ENCODE data around the gene INPP5D.
"Not testable (repeated sequence)": the region's sequence is repeated elsewhere in the genome, so short reads cannot be mapped to it uniquely, and the experiment has no call there.

The INPP5D gene

DNA sequence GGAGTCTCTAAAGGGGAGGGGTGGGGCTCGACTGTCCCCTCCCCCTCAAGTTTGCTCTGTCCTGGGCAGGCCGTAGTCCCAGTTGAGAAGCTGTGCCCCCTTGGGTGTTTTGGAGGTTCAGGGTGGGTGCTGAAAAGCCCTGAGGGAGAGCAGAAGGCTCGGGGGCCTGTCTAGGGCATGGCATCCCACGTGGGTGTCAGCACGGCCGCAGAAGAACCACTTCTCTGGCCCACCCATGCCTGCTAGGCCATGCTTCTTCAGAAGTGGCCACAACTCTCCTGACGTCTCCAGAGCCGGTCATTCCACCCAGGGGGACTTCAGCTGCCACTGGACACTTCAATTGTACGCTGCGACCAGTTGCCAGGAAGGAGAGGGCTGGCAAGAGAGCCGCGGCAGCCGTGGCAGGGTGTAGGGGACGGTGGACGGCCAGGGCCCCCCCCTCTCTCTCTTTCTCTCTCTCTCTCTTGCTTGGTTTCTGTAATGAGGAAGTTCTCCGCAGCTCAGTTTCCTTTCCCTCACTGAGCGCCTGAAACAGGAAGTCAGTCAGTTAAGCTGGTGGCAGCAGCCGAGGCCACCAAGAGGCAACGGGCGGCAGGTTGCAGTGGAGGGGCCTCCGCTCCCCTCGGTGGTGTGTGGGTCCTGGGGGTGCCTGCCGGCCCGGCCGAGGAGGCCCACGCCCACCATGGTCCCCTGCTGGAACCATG, at the start of gene INPP5D:
INPP5D (plus strand) TSS at position 546 of the 704 bp plus-strand sequence; CDS start at position 683, 137 bp downstream.
- Histone ChIP-seq H3K4me3 (peak within 1 kb of the TSS; percentile 33 to 63 (median 47)), H3K27ac (peak within 1 kb of the TSS; percentile 20 to 98 (median 85))

DNA sequence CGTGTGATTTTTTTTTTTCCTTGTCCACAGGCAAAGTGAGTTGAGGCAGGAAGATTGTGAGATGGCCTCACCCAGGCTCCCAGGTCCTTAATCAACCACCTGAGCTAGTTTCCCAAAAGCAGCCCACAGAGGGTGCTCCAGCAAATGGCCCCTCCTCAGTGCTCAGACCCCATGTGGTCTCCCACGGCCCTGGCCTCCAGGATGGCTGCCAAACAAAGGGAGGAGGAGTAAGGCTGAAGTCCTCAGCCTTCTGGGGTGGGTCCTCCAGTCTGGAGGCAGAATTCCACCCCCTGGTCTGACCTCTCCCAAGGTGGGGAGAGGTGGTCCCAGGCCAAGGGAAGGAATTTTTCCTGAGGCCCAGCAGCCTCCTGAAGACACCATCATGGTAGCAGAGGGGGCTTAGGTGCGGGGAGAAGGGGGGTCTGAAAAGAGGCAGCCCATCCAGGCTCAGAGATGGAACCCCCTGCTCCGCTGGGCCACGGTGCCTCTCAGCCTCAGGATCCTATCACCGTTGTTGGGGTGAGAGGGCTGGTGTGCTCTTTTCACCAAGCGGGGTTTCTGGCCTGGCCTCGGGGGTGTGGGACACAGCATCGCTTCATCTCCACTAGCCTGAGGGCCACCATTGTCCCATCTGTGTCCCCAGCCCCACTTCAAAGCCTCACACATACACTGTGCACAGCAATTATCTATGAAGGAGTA, 49.4 kb upstream of the INPP5D start:
- no peak overlapping the region for H3K4me3 ChIP-seq

DNA sequence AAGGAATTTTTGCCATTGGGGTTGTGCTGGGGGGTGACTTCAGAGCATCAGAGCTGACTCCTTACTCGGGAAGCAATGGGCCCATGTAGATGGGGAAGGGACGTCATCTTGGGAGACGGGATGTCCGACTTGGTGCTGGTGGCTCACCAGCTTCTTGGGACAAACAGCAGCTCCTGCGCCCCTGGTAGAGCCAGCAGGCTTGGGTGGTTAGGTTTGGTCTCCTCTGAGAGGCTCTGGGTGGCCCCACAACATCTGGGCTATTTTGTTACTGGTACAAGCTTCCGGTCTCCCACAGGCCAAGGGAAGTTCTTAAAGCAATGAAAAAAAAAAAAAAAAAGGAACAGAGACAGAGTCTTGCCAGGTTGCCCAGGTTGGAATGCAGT, 48.9 kb upstream of the INPP5D start:
- H3K27ac ChIP-seq: no peak overlapping the region
- no peak overlapping the region for H3K4me3 ChIP-seq

More for the DNA sequence above, 49.4 kb upstream of the INPP5D start:
- no peak overlapping the region for H3K27ac ChIP-seq

DNA sequence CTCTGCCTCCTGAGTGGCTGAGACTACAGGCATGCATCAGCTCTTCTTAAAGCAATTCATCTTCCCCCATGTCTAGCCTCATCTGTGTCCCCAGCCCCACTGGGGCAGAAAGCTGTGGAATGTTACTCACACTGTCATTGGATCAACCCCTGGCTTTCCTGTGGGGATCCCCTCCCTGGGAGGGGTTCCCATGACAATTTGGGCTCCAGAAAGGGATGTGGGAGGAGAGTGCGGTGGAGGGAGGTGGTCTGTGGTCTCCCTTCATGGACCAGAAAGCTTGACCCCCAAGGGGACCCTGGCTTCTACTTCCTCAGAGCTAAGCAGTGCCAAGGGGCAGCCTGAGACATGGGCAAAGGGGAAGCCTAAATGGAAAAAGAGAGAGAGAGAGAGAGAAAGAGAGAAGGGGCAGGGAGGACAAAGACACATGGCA, 48.4 kb upstream of the INPP5D start:
- no peak overlapping the region for H3K27ac ChIP-seq
- no peak overlapping the region for H3K4me3 ChIP-seq

DNA sequence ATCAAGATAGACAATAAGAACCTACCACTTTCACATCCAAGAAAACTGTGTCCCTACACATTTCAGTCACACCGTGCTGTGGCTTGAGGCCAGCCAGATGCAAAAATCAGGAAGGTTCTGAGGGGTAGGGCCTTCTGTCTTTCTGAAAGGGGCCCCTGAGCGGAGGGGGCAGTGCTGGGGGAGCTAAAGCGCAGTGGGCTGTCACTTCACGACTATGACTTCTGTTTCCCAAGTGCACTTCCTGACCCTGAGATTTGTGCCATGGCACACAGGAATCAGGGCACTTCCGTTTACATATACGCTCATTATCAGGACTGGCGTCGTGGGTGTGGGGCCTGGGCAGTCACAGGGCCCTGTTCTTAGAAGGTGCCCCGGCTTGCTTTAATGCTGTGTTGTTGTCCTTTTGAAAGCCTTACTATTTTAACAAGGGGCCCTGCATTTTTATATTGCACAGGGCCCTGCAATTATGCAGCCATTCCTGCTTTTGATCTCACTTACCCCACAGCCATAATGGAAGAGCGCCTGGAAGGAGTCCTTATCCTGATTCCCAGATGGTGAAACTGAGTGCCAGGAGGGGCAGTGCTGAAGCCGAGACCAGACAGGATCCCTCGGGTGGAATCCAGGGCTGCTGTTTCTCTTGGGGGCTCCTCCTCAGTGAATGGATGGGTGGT, 47.7 kb upstream of the INPP5D start:
- no peak overlapping the region for H3K4me3 ChIP-seq
- H3K27ac ChIP-seq: no peak overlapping the region

DNA sequence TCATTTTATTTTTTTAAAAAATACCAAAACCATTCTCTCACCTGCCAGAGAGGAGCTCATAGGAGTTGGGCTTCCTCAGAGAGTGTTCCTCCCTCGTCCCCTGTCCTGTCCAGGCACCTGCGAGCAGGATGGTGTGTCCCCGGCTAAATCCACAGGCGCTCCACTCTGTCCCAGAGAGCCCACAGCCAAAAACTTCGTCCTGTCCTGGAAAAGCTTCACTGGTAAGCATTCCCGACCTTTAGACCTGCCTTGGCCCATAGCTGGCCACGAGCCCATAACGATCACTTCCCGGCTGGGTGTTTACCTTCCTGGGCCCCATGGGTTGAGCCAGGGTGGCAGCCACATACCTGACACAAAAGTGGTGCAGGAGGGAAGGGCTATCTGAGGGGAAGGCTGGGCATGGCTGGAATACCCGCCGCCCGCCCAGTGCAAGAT, 47.1 kb upstream of the INPP5D start, which contains the start of gene NGEF:
NGEF (minus strand) TSS at position 230 of the 435 bp plus-strand sequence. CDS start 38,366 bp downstream, outside the sequence.
- no peak within 1 kb of the TSS for H3K4me3 ChIP-seq
- H3K27ac ChIP-seq: no peak within 1 kb of the TSS

DNA sequence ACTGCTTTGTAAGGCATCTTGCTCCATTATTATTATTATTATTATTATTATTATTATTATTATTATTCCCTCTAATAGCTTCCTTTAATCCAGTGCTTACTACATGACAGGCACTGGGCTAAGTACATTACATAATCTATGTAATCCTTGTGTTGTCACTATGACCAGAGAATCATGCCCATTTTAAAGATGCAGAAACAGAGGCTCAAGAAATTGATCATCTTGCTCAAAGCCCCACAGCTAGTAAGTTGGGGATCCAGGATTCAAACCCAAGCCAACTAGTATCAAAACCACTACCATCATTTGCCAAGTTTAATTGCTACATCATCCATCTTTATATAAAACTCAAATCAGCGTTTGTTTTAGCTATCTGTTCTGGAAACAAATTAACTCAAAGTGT, 46.5 kb upstream of the INPP5D start:
- H3K4me3 ChIP-seq: no peak overlapping the region
- no peak overlapping the region for H3K27ac ChIP-seq

DNA sequence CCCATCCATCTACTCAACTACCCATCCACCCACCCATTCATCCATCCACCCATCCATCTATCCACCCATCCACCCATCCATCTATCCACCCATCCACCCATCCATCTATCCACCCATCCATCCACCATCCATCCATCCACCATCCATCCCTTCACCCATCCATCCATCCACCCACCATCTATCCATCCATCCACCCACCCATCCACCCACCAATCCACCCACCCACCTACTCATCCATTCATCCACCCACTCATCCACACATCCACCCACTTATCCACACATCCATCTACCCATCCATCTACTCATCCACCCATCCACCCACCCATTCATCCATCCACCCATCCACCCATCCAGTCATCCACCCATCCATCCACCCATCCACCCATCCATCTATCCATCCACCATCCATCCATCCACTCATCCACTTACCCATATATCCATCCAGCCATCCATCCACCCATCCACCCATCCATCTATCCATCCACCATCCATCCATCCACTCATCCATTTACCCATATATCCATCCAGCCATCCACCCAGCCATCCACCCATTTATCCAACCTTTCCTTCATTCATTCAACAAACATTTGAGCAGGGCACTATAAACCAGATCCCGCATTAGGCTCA, 45.0 kb upstream of the INPP5D start:
- H3K4me3 ChIP-seq: no peak overlapping the region
- H3K27ac ChIP-seq: no peak overlapping the region

DNA sequence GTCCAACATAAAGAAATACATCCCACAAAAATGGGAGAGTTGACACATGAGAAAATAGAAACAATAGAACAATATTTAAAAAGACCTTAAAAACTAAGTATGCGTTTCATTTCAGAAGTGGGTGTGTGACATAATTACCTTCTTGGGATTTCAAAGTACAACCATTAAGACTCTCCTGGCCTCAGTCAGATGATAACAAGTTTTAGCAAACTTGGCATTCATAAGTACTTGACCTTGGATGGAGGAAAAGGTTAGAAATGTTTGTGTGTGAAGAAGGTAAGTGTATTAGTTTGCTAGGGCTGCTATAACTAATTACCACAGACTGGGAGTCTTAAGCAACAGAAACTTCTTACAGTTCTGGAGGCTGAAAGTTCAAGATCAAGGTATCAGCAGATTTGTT, 42.2 kb upstream of the INPP5D start:
- H3K4me3 ChIP-seq: no peak overlapping the region
- no peak overlapping the region for H3K27ac ChIP-seq

DNA sequence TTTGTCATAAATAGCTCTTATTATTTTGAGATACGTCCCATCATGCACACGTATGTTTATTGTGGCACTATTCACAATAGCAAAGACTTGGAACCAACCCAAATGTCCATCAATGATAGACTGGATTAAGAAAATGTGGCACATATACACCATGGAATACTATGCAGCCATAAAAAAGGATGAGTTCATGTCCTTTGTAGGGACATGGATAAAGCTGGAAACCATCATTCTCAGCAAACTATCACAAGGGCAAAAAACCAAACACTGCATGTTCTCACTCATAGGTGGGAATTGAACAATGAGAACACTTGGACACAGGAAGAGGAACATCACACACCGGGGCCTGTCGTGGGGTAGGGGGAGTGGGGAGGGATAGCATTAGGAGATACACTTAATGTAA, 40.5 kb upstream of the INPP5D start:
- not testable (repeated sequence) for H3K4me3 ChIP-seq, H3K27ac ChIP-seq

DNA sequence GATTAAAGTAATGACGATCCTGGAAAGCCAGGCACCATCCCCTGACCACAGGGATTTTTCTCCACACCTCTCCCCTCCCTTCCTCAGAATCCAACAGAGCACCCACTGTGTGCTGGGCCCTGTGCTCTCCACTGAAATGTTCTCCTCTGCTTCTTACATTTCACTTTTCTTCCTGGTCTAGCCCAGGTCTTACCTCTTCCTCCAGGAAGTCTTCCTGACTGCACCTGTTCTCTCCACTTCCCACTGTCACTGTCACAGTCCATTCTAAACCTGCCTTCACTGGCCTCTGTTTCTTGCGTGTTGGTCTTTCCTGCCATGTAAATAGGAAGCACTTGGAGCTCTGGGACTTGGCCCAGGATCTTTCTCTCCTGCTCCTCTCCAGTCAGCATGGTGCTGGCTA, 39.7 kb upstream of the INPP5D start:
- Histone ChIP-seq H3K4me3 (no peak overlapping the region), H3K27ac (no peak overlapping the region)

DNA sequence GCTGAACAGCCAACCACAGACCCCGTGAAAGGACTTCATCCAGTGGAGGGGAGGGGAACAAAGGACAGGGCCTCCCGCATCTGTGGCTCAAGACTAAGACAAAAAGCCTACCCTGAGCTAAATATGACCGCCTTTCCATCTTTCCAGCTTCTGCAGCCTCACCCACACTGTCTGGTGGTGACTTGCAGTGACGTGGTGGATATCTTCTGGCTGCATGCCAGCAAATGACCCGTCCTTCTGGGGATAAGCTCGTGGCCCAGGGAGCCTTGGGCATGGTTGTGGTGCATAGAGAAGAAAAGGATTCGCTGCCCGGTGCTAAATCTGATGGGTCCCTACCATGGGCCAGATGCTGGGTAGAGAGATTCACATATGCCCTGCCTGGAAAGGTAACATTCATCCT, 38.4 kb upstream of the INPP5D start:
- H3K27ac ChIP-seq: no peak overlapping the region

DNA sequence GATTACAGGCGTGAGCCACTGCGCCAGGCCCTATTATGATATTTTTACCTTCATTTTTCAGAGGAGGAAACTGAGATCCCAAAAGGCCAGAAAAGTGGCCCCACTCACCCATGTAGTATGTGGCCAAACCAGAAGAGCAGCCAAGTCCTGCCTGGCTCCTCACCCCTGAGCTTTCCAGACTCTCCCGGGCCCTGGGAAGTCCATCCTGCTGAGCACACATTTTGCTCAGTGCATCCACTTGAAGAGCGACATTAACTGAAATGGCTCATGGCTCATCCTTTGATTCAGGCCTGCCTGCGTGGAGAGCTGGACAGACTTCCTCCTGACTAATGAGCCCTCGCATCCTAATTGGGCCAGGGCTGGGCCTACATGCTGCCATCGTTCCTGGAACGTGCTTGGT, 37.6 kb upstream of the INPP5D start:
- Histone ChIP-seq H3K4me3 (no peak overlapping the region), H3K27ac (no peak overlapping the region)

More for the DNA sequence above, 38.4 kb upstream of the INPP5D start:
- H3K4me3 ChIP-seq: no peak overlapping the region

DNA sequence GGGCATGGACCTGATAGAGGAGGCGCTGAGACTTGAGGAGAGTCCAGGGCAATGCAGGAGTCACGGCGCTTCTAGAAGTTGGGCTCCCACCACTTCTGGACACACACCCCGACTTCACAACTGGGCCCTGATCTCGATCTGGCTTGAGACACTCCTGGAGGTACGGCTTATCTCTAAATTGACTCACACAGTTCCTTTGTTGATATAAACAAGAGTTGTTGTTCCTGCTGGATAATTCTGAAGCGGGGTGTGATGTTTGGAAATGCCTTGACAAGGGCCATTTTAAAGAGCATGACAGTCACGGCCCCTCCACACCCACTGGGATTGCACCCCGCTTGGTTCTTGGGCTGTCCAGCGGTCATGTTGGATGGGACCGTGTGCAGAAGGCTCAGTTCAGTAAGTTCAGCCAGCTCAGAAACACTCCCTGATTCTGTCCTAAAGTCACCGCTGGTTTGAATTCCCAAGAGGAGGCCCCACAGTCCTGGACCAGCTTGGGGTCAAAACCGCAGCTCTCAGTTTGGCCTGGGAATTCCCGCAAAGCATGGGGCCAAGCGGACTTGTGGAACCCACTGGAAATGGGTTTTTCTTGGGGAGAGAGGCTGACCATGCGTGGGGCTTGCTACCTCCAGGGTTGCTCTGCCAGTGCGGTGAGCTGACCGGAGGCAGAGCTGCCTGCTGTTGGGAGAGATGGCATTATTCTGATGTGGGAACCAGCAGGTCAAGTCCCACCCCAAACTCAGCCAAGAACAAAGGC, 37.0 kb upstream of the INPP5D start:
- no peak overlapping the region for H3K4me3 ChIP-seq
- H3K27ac ChIP-seq: peak overlapping the region in 1 of 21 experiments; percentile 46

DNA sequence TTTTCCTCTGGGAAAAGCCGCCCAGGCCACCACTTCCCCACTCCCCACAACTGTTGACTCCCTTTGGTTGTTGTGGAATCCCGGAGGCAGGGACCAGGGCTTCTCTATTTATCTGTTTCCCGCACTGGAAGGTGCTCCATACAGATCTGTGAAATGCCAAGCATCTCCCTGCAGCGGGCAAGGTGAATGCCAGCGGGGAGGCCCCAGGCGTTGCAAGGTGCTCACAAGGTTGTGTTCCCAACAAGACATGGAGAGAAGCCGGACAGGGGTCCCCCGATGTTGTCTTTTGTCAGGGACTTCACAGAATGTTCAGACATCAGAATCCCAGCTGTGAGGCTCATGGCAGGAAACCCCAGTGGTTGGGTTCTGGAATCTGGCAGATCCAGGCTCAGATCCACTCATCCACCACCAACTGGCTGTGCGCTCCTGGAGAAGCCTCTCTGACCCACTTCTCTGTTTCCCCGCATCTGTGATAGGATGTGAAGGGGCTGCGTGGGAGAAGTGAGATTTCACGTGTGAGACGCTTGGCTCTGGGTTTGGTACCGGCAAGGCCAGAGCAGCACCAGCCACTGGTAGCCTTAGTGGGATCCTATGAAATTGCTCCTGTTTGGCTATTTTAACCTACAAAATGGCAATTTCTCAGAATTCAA, 36.3 kb upstream of the INPP5D start:
- Histone ChIP-seq H3K4me3 (no peak overlapping the region), H3K27ac (no peak overlapping the region)

DNA sequence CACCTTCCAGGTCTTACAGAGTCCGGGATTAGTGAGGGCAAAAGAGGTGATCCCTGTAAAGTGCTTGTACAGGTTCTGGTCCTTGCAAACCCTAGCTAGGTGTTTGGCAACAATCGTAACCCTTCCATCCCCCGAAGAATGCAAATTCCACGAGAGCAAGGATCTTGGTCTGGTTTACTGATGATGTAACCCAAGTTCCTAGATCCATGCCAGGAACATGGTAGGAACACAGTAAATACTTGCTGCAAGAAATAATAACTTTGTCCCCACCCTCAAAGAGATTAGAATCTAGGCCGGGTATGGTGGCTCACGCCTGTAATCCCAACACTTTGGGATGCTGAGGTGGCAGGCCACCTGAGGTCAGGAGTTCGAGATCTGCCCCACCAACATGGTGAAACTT, 34.4 kb upstream of the INPP5D start:
- Histone ChIP-seq H3K4me3 (no peak overlapping the region), H3K27ac (no peak overlapping the region)

DNA sequence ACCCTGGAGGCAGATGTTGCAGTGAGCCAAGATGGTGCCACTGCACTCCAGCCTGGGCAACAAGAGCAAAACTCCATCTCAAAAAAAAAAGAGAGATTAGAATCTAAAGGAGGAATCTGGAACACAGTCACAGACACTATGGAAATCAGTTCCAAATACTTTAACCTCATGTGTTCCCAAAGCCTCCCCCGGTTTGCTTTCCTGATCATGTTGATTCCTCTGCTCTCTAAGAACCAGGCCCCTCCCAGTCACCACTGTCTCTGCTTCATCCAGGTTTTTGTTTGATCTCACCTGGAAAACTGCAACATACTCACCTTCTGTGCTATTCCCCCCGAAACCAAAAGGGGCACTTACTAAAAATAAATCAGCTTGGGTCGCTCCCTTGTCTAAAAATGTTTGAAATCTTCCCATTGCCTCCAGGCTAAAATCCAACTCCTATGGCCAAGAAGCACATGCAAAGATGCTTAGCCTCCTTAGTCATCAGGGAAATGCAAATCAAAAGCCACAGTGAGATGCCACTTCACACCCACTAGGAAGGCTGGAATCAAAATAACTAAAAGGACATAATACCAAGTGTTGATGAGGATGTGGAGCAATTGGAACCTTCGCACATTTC, 33.8 kb upstream of the INPP5D start:
- H3K4me3 ChIP-seq: no peak overlapping the region
- no peak overlapping the region for H3K27ac ChIP-seq

DNA sequence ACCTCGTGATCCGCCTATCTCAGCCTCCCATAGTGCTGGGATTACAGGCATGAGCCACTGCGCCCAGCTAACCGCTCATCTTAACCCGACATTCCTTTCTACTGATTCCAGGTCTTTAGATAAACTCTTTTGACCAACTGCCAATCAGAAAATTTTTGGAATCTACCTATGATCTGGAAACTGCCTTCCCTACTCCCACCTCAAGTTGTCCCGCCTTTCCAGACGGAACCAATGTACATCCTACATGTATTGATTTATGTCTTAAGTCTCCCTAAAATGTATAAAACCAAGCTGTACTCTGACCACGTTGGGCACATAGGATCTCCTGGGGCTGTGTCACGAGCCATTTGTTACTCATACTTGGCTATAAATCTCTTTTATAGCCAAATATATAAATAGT, 30.8 kb upstream of the INPP5D start:
- H3K4me3 ChIP-seq: no peak overlapping the region
- no peak overlapping the region for H3K27ac ChIP-seq

All from skin epidermis (tissue), 12 donors.